ENCODE data around the gene CCNY.

DNA sequence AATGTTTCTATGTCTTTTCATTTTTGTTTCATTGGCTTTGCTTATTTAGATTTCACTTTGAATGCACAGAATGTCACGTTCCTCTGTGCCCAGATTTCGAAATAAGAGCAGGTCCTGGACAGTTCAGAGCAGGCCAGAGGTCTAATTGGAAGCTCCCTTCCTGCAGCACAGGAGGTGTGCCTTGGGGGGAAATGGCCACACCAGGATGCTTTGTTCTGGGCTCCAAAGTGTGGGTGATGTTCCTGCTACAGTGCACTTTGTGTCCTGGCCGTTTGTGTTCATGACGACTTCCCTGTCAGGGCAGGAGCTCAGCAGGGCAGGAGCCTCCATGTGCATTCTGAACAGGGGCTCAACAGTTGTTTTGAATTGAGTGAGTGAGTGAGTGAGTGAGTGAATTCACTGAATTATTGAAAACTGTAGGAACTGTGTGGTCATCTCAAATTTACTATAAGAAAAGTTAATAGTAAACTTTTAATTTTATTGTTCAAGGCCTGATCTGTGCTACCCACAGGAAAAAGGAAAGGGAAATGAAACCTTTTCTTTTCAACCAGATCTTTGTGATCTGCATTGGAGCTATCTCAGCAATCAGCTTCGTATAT lies 159.3 kb downstream of the CCNY start:
- TF ChIP-seq, protein P1, sequence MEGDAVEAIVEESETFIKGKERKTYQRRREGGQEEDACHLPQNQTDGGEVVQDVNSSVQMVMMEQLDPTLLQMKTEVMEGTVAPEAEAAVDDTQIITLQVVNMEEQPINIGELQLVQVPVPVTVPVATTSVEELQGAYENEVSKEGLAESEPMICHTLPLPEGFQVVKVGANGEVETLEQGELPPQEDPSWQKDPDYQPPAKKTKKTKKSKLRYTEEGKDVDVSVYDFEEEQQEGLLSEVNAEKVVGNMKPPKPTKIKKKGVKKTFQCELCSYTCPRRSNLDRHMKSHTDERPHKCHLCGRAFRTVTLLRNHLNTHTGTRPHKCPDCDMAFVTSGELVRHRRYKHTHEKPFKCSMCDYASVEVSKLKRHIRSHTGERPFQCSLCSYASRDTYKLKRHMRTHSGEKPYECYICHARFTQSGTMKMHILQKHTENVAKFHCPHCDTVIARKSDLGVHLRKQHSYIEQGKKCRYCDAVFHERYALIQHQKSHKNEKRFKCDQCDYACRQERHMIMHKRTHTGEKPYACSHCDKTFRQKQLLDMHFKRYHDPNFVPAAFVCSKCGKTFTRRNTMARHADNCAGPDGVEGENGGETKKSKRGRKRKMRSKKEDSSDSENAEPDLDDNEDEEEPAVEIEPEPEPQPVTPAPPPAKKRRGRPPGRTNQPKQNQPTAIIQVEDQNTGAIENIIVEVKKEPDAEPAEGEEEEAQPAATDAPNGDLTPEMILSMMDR (IDR thresholded peaks at IDR 0.05) = no peak
- TF ChIP-seq POLR2AphosphoS5 (IDR thresholded peaks at IDR 0.05) (no peak), POLR2A (IDR thresholded peaks at IDR 0.05) (no peak)

Measured in suprapubic skin (tissue), 4 donors.